Fibroblast of lung (primary cell): Measurements from ENCODE around the gene HEXIM1.

Experiments used
- CTCF ChIP-seq, 2 donors: IDR thresholded peaks in 1 of 2; conservative IDR thresholded peaks in 1 of 2; 1 replicate in 1 of 2; 2 replicates in 1 of 2; pipeline ENCODE4 v1.5.1; 2011 to 2012; ENCODE audit warnings: low read length in 2 of 2, control low read depth in 1 of 2, inconsistent platforms in 1 of 2, low read depth in 1 of 2, mild to moderate bottlenecking in 1 of 2
- EZH2 ChIP-seq: IDR thresholded peaks from 2 replicates; pipeline ENCODE4 v1.5.1; 2012; ENCODE audit warnings: low read length, control low read depth, mild to moderate bottlenecking; ENCODE audit errors: missing control alignments

- TF ChIP-seq CTCF (conservative IDR thresholded peaks at IDR 0.05 in 1 of 2, IDR thresholded peaks at IDR 0.05 in 1 of 2; ENCODE audit: low read depth in 1 of 2, low read length in 2 of 2) (peak; percentile 76 to 81), EZH2 (no peak)
Observed at GRCh38 chr17:45098869-45099616, 49.2 kb upstream of the HEXIM1 start.
